Measurements from ENCODE around the gene SERPINI1.
"Not testable (repeated sequence)": the region's sequence is repeated elsewhere in the genome, so short reads cannot be mapped to it uniquely, and the experiment has no call there.

SERPINI1 gene

DNA sequence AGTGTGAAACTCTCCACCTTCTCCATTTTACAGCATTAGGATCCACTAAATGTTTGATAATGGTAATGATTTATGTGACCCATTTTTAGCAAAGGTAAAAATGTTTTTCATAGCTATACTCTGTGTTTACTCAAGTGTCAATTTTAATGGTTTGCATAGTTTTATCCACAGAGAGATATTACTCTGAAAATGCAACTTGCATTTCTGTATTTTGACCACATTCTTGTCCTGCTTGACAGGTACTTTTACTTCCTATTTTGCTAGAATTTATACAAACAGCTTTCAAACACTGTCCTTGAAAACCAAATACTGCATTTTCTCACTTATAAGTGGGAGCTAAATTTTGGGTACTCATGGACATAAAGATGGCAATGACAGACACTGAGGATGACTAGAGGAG, 62.9 kb downstream of the SERPINI1 start:
- DNase-seq, result no peak

DNA sequence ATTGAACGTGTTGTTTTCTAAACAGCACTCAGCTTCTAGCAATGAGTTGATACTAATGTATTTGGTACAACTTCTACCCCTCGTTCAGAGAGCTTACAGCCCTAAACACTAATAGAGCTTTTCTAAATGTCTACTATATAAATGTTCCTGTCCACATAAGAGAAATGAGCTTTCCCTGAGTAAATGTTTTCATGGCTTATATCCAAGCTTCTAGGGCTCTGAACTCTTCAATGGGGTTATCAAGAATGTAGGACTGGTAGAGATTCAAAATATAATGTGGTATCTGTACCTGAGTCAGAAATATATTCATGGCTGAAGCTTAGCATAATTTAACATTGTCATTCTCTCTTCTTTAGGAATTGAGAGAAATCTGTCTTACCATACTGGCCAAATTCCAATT, 73.4 kb downstream of the SERPINI1 start:
- DNase-seq, result no peak

DNA sequence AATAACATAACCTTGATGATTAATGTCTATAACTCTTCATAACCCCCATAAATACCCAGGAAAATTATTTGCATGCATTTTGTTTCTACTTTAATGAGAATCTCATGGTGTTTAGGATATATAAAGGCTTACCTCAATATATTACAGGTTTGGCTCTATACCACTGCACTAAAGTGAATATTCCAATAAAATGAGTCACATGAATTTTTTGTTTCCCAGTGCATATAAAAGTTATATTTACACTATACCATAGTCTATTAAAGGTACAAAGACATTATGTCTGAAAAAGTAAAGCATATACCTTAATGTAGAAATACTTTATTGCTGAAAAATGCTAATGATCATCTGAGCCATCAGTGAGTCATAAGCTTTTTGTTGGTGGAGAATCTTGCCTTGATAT, 74.7 kb downstream of the SERPINI1 start:
- no peak for DNase-seq

DNA sequence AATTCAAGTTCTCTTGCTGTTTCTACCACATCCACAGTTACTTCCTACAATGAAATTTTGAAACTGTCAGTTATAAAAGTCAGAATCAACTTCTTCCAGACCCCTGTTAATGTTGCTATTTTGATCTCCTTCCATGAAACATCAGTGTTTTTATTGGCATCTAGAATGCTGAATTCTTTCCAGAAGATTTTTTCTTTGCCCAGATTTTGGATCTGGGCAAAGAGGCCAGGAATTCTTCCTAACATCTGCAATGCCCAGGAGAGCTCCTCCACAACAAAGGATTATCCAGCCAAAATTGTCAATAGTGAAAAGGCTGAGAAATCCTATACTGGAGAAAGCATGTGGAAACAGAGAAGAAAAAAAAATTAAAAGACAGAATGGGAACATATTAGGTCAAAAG, 75.5 kb downstream of the SERPINI1 start:
- DNase-seq, result no peak

DNA sequence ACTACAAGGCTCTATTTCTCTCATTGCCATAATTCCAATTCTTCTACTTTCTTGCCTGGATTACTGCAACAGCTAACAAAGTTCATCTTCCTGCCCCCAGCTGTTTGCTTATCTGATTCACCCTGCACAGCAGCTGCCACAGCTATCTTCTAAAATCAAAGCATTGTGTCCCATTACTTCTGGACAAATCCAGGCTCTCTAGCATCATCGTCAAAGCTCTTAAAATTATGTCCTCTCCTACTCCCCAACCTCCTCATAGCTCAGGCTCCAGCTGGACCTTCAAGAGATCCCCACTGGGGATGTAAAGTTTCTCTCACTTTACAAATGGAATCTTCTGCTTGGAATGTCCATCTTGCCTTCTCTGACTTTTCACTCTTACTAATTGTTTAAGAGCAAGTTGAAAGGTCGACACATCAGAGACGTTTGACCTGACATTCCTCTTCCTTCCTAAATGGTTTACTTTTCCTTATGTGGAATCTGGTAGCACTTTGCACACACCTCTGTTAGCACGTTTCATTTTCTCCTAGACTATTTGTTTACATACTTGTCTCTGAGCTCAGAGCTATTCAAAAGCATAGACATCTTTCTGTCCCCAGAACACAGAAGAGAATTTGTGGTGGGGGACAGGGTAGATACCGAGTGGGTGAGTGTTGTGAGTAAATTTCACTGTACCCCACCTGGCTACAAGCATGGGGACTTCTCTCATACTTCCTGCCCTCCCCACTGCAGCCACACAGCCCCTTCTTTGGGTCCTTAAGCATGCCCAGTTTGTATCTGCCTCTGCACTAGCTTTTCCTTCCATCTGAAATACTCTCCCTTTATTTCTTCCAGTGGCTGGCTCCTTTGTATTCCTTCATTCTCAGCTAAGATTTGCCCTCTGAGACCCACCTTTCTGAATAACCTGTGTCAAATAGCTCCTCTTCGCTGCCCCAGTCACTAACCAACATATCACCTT, 77.9 kb downstream of the SERPINI1 start:
- DNase-seq, result no peak

DNA sequence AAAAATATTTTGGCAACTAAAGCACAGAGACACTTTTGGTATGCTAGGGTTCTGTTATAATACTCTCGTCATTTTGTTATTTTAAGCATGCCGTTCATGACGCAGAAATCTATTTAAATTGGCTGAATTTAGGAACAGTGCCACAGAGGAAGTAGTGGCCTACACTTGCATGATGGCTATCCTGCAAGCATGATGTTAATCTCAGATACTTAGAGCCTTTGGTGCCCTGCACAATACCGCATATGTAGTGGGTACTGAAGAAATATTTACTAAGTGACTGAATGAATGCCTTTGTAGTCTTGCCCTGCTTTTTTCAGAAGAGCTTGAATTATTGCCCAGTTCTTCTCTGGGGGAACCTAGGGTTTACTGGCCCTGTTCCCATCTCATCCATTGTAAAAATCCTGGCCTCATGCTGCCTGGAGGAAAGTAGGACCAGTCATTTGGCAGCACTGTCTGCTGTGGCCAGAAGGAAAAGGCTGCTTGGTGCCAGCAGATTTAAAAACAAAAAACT, 79.0 kb downstream of the SERPINI1 start:
- no peak for DNase-seq

DNA sequence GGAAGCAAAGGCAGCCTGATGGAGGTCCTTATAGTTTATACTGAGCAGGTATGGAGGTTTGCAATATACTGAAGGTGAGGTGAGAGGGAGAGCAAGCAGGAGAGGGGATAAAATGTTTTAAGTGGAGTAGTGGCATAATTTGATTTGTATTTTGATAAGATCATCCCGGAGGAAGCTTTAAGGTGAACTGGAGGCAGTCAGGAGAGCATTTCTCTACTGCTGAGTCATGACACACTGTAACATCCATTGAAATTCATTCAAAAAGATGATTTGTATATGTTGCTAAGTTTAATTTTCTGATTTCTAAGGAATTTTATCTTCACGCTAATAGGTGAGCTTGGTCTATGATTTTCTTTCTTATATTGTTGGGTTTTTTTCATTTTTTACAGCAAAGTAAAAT, 81.4 kb downstream of the SERPINI1 start:
- no peak for DNase-seq

DNA sequence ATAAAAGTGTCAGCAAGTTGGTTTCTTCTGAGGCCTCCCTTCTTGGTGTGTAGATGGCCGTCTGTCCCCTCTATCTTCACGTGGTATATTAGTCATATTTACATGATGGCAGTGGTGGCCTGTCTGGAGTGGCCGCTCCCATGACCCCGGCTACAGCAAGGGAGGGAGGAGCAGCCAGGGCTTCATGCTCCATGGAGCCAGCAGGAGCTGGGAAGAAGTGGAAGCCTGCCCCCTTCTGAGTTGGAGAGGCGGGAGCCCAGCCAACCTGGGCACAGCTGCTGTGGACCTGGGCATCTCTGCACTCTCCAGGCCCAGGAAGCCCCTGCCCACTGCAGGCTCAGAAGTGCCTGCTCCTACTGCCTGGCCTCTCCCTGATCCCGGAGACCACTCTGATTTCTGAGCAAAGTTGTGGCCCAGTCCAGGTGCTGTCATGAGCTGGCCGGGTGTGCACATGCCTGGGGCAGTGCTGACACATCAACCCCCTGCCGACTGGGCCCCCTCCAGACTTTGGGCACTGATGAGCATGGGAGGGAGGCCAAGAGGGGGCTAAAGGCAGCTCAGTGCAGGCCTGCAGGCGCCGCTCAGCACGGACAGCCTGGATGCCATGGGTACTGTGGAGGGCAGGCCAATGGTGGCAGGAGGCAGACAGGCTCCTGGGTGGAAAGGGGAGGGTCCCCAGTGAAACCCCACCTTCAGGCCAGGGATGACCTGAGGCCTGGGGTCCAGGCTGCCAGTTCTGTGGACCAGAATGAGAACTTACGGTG, 84.8 kb downstream of the SERPINI1 start:
- DNase-seq, result no peak

DNA sequence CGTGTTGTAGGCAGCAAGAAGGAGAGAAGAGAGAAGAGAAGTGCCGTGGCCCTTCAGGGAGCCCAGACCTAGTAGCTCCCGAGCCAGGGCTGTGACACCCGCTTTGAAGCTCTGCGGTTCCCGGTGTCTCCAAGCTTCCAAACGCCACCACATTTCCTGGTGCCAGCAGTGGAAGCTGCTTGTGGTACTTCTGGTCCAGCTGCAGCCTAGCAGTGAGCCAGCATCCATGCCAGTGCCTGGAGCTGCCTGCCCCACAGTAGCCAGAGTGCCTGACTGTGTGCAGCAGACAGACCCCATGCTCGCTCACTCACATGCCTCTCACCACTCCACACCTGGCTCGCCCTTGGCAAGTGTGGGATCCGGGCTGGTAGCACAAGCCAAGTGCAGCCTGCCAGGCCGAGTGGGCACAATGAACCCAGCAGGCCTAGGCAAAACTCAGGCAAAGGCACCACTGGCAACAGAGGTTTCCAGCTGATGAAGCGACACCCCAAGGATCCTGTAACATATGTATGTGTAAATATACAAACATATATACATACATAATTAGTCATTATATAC, 85.8 kb downstream of the SERPINI1 start:
- no peak for DNase-seq

DNA sequence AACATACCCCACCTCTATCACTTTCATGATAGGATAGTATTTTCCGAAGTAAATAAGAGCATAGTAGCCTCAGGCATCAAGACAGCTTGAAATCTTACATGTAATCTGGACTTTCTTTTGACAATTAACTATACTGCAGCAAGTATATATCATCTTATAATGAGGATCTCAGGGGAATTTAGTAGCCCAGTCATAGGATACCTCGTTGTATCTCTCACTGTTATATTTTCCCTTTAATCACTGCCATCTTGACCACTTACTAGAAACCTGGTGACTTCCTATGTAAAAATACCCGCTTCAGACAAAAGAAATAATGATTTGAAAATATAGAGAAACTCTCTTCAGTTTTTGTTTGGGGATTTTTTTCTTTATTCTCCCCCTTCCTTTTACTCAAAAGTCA, 88.2 kb downstream of the SERPINI1 start:
- no peak for DNase-seq

DNA sequence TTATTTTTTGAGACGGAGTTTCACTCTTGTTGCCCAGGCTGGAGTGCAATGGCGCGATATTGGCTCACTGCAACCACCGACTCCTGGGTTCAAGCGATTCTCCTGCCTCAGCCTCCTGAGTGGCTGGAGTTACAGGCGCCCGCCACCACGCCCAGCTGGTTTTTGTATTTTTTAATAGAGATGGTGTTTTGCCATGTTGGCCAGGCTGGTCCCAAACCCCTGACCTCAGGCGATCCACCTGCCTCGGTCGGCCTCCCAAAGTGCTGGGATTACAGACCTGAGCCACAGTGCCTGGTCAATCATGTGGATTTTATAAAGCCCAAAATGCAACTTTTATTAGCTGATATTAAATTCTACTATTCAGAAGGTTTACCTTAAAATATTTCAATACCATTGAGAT, 92.1 kb downstream of the SERPINI1 start:
- DNase-seq, result not testable (repeated sequence)

DNA sequence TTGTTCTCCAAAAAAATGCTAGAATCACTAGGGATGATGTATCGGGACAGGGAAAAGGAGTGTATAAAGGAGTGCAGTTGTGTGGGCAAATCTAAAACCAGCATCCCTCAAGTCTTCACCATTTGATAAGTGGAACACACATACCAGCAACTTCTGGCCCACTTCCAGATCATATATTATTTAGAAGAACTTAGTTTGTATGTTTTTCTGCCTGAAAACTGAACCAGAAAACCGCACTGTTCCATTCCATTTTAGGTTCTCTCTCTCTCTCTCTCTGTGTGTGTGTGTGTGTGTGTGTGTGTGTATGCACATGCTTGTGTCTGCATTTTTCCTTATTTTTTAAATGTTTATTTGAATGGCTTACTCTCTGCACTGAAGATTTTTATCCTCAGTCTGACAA, 93.5 kb downstream of the SERPINI1 start:
- DNase-seq, result no peak

DNA sequence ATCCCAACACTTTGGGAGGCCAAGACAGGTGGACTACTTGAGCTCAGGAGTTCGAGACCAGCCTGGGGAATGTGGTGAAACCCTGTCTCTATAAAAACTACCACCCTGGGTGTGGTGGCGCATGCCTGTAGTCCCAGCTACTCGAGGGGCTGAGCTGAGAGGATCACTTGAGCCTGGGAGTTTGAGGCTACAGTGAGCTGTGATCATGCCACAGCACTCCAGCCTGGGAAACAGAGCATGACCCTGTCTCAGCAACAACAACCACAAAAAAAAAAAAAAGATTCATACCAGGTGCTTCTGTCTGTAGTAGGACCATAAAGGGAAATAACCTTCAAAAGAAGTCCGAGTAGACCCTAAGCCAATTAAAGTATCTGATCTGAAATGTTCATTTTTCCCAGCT, 94.5 kb downstream of the SERPINI1 start:
- DNase-seq, result no peak

DNA sequence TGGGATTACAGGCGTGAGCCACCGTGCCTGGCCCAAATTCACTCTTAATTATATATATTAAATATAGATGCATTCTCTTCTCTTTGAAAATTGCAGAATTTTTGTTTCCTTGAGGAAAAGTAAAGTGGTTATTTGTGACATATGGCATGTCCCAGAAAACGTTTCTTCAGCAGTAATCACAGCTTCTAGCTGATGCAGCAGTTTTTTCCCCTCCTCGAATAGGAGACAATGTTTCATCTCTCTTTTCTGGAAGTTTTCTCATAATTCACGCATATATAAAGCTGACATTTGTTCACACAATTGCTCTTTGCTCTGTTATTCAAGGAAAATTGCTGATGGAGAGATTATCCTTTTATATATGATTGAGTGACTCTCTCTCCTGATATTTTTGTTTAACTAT, 99.8 kb downstream of the SERPINI1 start:
- no peak for DNase-seq

DNA sequence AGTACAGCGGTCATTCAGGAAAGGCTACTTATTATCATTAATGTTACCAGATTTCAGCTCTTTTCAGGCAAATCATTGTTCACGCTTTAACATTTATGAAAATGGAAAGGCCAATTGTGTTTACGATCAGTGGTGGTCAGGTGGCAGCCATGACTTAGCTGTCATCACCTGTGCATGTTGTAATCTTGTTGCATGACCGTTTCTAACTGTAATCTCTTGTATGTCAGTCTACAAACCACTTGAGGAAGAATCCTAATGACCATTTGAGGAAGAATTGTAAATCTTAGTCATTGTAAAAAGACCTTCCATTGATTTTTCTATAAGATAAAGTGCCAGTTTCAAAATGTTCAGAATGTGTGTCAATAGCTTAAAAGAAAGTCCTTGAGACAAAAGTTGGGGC, 100.4 kb downstream of the SERPINI1 start:
- no peak for DNase-seq

DNA sequence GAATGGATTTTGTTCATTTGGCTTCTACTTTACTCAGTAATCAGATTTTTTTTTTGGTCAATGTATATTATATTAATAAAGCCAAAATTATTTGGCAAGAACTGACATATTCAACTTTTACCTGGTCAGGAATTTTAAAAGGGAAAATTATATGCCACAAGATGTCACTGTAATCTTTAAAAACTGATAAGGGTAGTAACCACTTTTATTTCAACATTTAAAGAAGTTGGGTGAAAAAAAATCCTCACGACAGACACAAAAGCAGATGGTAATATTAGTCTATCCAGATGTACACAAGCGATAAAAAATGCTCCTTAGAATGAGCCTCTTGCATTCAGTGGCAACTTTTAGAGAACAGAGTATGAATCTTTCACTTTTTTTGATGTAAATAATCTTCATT, 101.9 kb downstream of the SERPINI1 start:
- DNase-seq, result no peak

DNA sequence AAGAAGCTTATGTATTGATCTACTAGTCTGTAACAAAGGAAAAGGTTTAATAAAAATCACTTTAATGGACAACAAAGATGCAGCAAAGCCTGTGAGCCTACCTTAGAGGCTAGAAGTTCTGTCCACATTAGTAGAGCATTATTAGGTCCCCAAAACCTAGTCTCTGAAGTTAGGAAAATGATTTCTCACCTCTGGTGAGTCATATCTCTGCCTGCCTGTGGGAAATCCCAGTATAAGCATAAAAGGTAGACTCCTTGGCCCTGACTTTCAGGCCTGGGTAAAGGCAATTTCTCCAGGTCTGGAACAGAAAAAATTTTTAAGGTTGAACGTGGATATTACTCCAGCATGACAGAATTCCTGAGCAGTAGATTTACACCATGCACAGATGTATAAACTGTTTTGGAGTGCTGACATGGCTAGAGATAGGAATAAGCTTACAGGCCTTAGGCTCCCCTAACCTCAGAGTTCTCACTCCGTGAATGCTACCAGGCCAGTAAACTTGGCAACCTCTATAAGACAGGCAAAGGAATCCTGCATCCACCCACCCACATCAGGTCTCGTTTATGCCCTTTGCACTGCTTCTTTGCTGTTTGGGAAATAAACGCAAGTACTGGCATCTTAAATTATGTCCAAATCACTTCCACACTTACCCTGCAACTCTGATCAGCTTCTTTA, 104.1 kb downstream of the SERPINI1 start:
- no peak for DNase-seq

DNA sequence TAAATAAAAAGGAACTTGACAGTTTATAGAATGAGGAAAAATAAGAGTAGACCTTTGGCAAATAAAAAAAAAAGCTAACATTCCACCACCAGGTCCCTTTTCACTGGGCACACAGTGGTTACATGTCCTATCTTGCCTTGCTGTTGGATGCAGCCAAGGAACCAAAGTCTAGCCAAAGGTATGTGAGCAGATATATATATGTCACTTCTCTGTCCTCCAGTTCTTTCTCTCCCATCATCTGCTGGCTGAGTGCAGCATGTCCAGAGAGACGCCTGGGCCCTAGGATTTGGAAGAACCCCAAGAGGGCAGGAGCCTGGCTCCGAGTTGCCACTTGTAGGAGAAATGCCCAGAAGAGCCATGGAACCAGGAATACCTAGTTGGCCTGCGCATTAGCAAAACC, 104.7 kb downstream of the SERPINI1 start:
- no peak for DNase-seq

DNA sequence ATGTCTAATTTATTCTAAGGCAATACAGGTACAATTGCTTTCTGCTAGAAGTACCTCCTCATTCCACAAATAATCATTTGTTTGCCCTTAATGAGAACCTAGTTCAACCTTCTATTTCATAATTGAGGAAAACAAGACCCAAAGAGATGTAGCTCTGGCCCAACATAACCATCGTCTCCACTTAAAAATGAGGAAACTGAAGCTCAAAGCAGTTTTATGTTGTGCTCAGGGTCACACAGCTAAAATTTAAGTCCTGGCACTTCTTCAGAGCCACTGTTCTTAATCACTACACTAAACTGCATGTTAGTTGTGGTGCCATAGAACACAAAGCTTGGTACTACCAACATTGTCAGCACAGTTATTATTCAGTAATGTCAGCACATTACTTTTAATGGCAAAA, 108.0 kb downstream of the SERPINI1 start:
- DNase-seq, result no peak

DNA sequence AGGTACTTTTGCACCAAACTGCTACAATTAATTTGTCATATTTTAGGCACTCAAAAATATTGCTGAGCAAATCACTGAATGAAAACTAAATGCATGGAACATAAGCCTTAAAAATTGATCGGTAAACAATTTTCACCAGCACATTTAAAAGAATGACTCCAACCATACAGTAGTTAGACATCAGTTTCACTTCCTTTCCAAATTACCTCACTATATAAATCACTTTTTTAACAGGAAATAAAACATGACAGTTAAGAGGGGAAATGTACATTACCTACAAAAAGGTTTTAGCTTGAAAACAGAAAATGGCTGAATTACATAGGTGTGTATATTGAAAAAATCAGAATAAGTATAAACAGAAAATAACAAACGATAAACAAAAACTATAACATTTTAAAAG, 108.4 kb downstream of the SERPINI1 start:
- DNase-seq, result no peak

DNA sequence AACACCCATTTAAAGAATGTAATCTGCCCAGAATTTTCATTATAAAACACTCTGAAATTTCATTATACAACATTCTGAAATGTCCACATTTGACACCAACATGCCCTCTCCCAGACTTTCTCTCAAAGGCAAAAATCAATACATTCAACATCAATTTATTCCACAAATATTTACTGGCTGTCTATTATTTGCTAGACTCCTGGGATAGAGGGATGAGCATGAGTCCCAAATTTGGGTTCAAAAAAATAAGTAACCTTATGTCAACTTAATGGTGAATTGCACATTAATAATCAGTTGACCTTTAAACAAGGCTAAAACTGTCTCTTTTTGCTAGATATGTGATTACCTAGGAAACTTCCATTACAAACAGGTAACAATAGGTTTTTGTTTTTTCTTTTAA, 109.0 kb downstream of the SERPINI1 start:
- DNase-seq, result no peak

DNA sequence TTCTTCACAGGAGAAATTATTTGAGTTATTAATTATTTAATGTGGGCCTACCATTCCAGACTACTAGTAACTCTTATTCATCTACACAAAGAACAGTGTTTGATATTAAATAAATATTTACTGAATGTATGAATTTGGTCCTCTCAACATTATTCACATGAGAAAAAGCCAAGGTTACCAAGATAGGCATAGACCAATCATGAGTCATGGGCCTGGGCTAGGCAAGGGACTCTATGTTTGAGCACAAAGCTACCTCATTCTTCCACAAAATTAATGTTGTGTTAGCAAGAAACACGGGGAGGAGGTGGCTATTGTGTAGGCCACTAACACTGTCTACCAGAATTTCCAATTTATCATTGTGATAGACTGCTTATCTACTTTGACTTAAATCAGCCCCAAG, 115.7 kb downstream of the SERPINI1 start:
- DNase-seq, result no peak

DNA sequence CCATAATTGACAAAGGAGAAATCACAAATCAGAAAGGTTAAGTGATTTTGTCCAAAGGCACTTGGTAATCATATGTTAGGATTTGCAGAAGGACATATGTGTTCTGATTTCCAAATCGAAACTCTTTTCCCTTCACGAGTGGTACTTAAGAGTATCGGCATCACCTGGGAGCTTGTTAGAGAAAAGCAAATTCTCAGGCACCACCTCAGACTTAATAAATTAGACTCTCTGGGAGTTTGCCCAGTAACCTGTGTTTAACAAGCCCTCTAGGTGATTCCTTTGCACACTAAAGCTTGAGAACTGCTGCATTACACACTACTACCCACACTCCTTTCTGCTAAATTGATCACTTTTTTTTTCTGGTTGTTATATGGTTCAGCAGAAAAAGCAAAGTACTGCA, 116.2 kb downstream of the SERPINI1 start:
- DNase-seq, result no peak

Data from stimulated activated CD4-positive, alpha-beta T cell treated with anti-CD3 and anti-CD28 coated beads, Interleukin-1b, Interleukin-23, amount 100 ng/mL, for 48 hours (primary cell).